ENCODE measurements around the gene RHBDF1.

The RHBDF1 gene

GRCh38 chr16:75580-76501, 3.4 kb upstream of the RHBDF1 start:
- H3K36me3 ChIP-seq: peaks cover 8% of the 10 kb centered on the region
- no peak overlapping the region for H3K27ac ChIP-seq
- H3K9me3 ChIP-seq: no peaks in the 10 kb centered on the region
- no peak for TF ChIP-seq CTCF (IDR thresholded peaks at IDR 0.05)
- peaks cover 31 to 42% of the 10 kb centered on the region in 2 experiments for H3K4me1 ChIP-seq (ENCODE audit: control insufficient read depth in 1 of 2, insufficient read depth in 1 of 2, low read depth in 1 of 2, low read length in 1 of 2)
- no peak overlapping the region for H3K4me3 ChIP-seq (ENCODE audit: low read depth in 1 of 2, low read length in 1 of 2)
- H3K27me3 ChIP-seq: peaks cover 67% of the 10 kb centered on the region

- Histone ChIP-seq H3K27ac (no peak overlapping the region), H3K9me3 (no peaks in the 10 kb centered on the region), H3K27me3 (peaks cover 77% of the 10 kb centered on the region), H3K36me3 (peaks cover 4% of the 10 kb centered on the region), H3K4me1 (ENCODE audit: control insufficient read depth in 1 of 2, insufficient read depth in 1 of 2, low read depth in 1 of 2, low read length in 1 of 2) (peaks cover 31 to 42% of the 10 kb centered on the region in 2 experiments), H3K4me3 (ENCODE audit: low read depth in 1 of 2, low read length in 1 of 2) (no peak overlapping the region)
- TF ChIP-seq CTCF (IDR thresholded peaks at IDR 0.05): no peak
Observed at GRCh38 chr16:74747-75334, 2.4 kb upstream of the RHBDF1 start.

GRCh38 chr16:74051-74746, 1.8 kb upstream of the RHBDF1 start:
- Histone ChIP-seq H3K27me3 (peaks cover 84% of the 10 kb centered on the region), H3K4me3 (ENCODE audit: low read depth in 1 of 2, low read length in 1 of 2) (no peak overlapping the region), H3K36me3 (no peaks in the 10 kb centered on the region), H3K9me3 (no peaks in the 10 kb centered on the region), H3K27ac (no peak overlapping the region), H3K4me1 (ENCODE audit: control insufficient read depth in 1 of 2, insufficient read depth in 1 of 2, low read depth in 1 of 2, low read length in 1 of 2) (peaks cover 25 to 36% of the 10 kb centered on the region in 2 experiments)
- no peak for TF ChIP-seq CTCF (IDR thresholded peaks at IDR 0.05)

- TF ChIP-seq CTCF (IDR thresholded peaks at IDR 0.05): no peak
- Histone ChIP-seq H3K36me3 (no peaks in the 10 kb centered on the region), H3K9me3 (no peaks in the 10 kb centered on the region), H3K4me1 (ENCODE audit: control insufficient read depth in 1 of 2, insufficient read depth in 1 of 2, low read depth in 1 of 2, low read length in 1 of 2) (peaks cover 7 to 18% of the 10 kb centered on the region in 2 experiments), H3K27me3 (peaks cover 94% of the 10 kb centered on the region), H3K4me3 (ENCODE audit: low read depth in 1 of 2, low read length in 1 of 2) (no peak overlapping the region), H3K27ac (no peak overlapping the region)
Observed at GRCh38 chr16:71540-72401, 660 bp downstream of the RHBDF1 start.

GRCh38 chr16:71210-71539, 1.3 kb downstream of the RHBDF1 start:
- Histone ChIP-seq H3K9me3 (no peaks in the 10 kb centered on the region), H3K27ac (no peak overlapping the region), H3K27me3 (peaks cover 94% of the 10 kb centered on the region), H3K4me1 (ENCODE audit: control insufficient read depth in 1 of 2, insufficient read depth in 1 of 2, low read depth in 1 of 2, low read length in 1 of 2) (peaks cover under 1 to 12% of the 10 kb centered on the region in 2 experiments), H3K36me3 (no peaks in the 10 kb centered on the region), H3K4me3 (ENCODE audit: low read depth in 1 of 2, low read length in 1 of 2) (no peak overlapping the region)
- no peak for TF ChIP-seq CTCF (IDR thresholded peaks at IDR 0.05)

Data from neutrophil (primary cell).